ENCODE data around the gene KCNE5. TPM values are rescaled to one million over a fixed set of nuclear protein-coding genes. Genes with fewer than 3 reads are reported as not detected.

Gene KCNE5
- total RNA-seq, 1 experiment from 2014 or later: 3.7 TPM

- H3K56ac ChIP-seq (ENCODE audit: insufficient read length, low read depth, low read length): no peak overlapping the region
- H3K27ac ChIP-seq (ENCODE audit: insufficient read length, low read depth, low read length): no peak overlapping the region
- H3K18ac ChIP-seq (ENCODE audit: insufficient read length, low read depth, low read length): no peak overlapping the region
- Mint-ChIP-seq H3K4me3 (no peak overlapping the region), H3K27me3 (ENCODE audit: low read depth) (no peaks in the 10 kb centered on the region), H3K4me1 (no peaks in the 10 kb centered on the region; a peak in 1 of 4 replicates), H3K9me3 (peaks cover 11 to 12% of the 10 kb centered on the region in 2 experiments), H3K36me3 (ENCODE audit: insufficient read depth in 1 of 3, low read depth in 3 of 3) (peaks cover 18 to 22% (median 21%) of the 10 kb centered on the region in 3 experiments), H3K27ac (no peak overlapping the region)
- H2BK15ac ChIP-seq (ENCODE audit: low read depth, low read length): no peak overlapping the region
- DNase-seq: no peak
- no peaks in the 10 kb centered on the region for H3K23me2 ChIP-seq (ENCODE audit: insufficient read length, low read depth, low read length, poor library complexity, severe bottlenecking)
- H2AFZ ChIP-seq (ENCODE audit: low read length): no peak overlapping the region
- H3K4me2 ChIP-seq (ENCODE audit: insufficient read depth, insufficient read length, low read length): no peak overlapping the region
- no peak overlapping the region for H2BK12ac ChIP-seq (ENCODE audit: insufficient read length, low read depth, low read length)
- no peak overlapping the region for H3K23ac ChIP-seq (ENCODE audit: insufficient read length, low read depth, low read length)
- H3K4ac ChIP-seq (ENCODE audit: low read depth, low read length): no peak overlapping the region
- H3K9me3 ChIP-seq (ENCODE audit: control insufficient read depth, low read depth, low read length): no peaks in the 10 kb centered on the region
- no peak for TF ChIP-seq CTCF (conservative IDR thresholded peaks at IDR 0.05)
- no peak overlapping the region for H2AK5ac ChIP-seq (ENCODE audit: insufficient read length, low read length)
- no peak overlapping the region for H2BK120ac ChIP-seq (ENCODE audit: low read depth, low read length, poor library complexity, severe bottlenecking)
- no peaks in the 10 kb centered on the region for H4K20me1 ChIP-seq (ENCODE audit: control insufficient read depth, insufficient read depth, insufficient read length)
- H3T11ph ChIP-seq (ENCODE audit: low read length): no peak overlapping the region
- no peaks in the 10 kb centered on the region for H3K4me1 ChIP-seq (ENCODE audit: insufficient read depth, low read length)
- WGBS (ENCODE audit: extremely low coverage, insufficient read length, low lambda C conversion rate): no CpG with 5 or more reads among the region's 2 CpGs
- no peak overlapping the region for H4K8ac ChIP-seq (replicated peaks; ENCODE audit: insufficient read length, low read depth, low read length)
- H4K91ac ChIP-seq (ENCODE audit: insufficient read length, low read depth, low read length): no peak overlapping the region
- H3K79me1 ChIP-seq (ENCODE audit: insufficient read depth, low read depth, low read length, poor library complexity, severe bottlenecking): no peaks in the 10 kb centered on the region
- no peak overlapping the region for H2BK5ac ChIP-seq (ENCODE audit: insufficient read length, low read length)
- H3K27me3 ChIP-seq (ENCODE audit: insufficient read depth, low read length): no peaks in the 10 kb centered on the region
- H4K5ac ChIP-seq (ENCODE audit: insufficient read length, low read depth, low read length): no peak overlapping the region
- H2BK20ac ChIP-seq (ENCODE audit: low read depth, low read length, poor library complexity, severe bottlenecking): no peak overlapping the region
- H3K9ac ChIP-seq (ENCODE audit: extremely low read depth, insufficient read length, low read length): no peak overlapping the region
- no peak overlapping the region for H3K14ac ChIP-seq (ENCODE audit: insufficient read depth, low read length)
- no peaks in the 10 kb centered on the region for H3K79me2 ChIP-seq (ENCODE audit: insufficient read depth, low read length)
These were observed 18.7 kb upstream of the KCNE5 start for GRCh38 chrX:109643687-109644086.

Data from H9 (cell line).